HEK293 (cell line): Measurements from ENCODE around the gene PPM1N.

ENCODE experiments used
- GLI2 ChIP-seq: fragments of 450-650 bp; formaldehyde crosslinking; IDR thresholded peaks from 2 replicates; pipeline ENCODE4; 2017; ENCODE audit warnings: missing biosample characterization, missing genetic modification characterization, low read depth, borderline replicate concordance
- GLIS2 ChIP-seq: fragments of 450-650 bp; formaldehyde crosslinking; IDR thresholded peaks from 2 replicates; pipeline ENCODE4 v1.5.1; 2016; ENCODE audit warnings: missing biosample characterization, missing genetic modification characterization
- KLF7 ChIP-seq: fragments of 450-650 bp; formaldehyde crosslinking; IDR thresholded peaks from 2 replicates; pipeline ENCODE4 v1.5.1; 2016; ENCODE audit warnings: missing biosample characterization, missing genetic modification characterization, borderline replicate concordance
- KLF9 ChIP-seq: fragments of 450-650 bp; formaldehyde crosslinking; IDR thresholded peaks from 2 replicates; pipeline ENCODE4 v1.5.1; 2016; ENCODE audit warnings: missing biosample characterization, missing genetic modification characterization, low read depth
- MYNN ChIP-seq: fragments of 450-650 bp; formaldehyde crosslinking; IDR thresholded peaks from 2 replicates; pipeline ENCODE4 v1.5.1; 2016; ENCODE audit warnings: missing biosample characterization, missing genetic modification characterization, borderline replicate concordance
- OSR2 ChIP-seq: fragments of 450-650 bp; formaldehyde crosslinking; IDR thresholded peaks from 2 replicates; pipeline ENCODE4 v1.5.1; 2016; ENCODE audit warnings: missing biosample characterization, missing genetic modification characterization
- OVOL3 ChIP-seq: fragments of 450-650 bp; formaldehyde crosslinking; IDR thresholded peaks from 2 replicates; pipeline ENCODE4 v1.5.1; 2016; ENCODE audit warnings: missing biosample characterization, missing genetic modification characterization
- PRDM1 ChIP-seq: fragments of 450-650 bp; formaldehyde crosslinking; IDR thresholded peaks from 2 replicates; pipeline ENCODE4; 2016; ENCODE audit warnings: missing biosample characterization, missing genetic modification characterization
- PRDM2 ChIP-seq: fragments of 450-650 bp; formaldehyde crosslinking; IDR thresholded peaks from 2 replicates; pipeline ENCODE4 v1.5.1; 2016; ENCODE audit warnings: missing biosample characterization, missing genetic modification characterization, borderline replicate concordance
- REPIN1 ChIP-seq: fragments of 450-650 bp; formaldehyde crosslinking; IDR thresholded peaks from 2 replicates; pipeline ENCODE4 v1.5.1; 2017; ENCODE audit warnings: missing biosample characterization, missing genetic modification characterization, low read depth
- ZBTB48 ChIP-seq: fragments of 450-650 bp; formaldehyde crosslinking; IDR thresholded peaks from 2 replicates; pipeline ENCODE4 v1.5.1; 2016; ENCODE audit warnings: missing biosample characterization, missing genetic modification characterization
- ZFP37 ChIP-seq: fragments of 450-650 bp; formaldehyde crosslinking; IDR thresholded peaks from 2 replicates; pipeline ENCODE4 v1.5.1; 2016; ENCODE audit warnings: missing biosample characterization, missing genetic modification characterization
- ZNF114 ChIP-seq: fragments of 450-650 bp; formaldehyde crosslinking; IDR thresholded peaks from 2 replicates; pipeline ENCODE4 v1.5.0; 2017; ENCODE audit warnings: missing biosample characterization, missing genetic modification characterization
- ZNF140 ChIP-seq: fragments of 450-650 bp; formaldehyde crosslinking; IDR thresholded peaks from 2 replicates; pipeline ENCODE4 v1.5.1; 2016; ENCODE audit warnings: missing biosample characterization, missing genetic modification characterization
- ZNF146 ChIP-seq: fragments of 450-650 bp; formaldehyde crosslinking; IDR thresholded peaks from 2 replicates; pipeline ENCODE4 v1.5.1; 2016; ENCODE audit warnings: missing biosample characterization, missing genetic modification characterization
- ZNF169 ChIP-seq: fragments of 450-650 bp; formaldehyde crosslinking; IDR thresholded peaks from 2 replicates; pipeline ENCODE4 v1.5.1; 2016; ENCODE audit warnings: missing biosample characterization, missing genetic modification characterization
- ZNF221 ChIP-seq: fragments of 450-650 bp; formaldehyde crosslinking; IDR thresholded peaks from 2 replicates; pipeline ENCODE4 v1.5.1; 2017; ENCODE audit warnings: missing biosample characterization, missing genetic modification characterization, borderline replicate concordance
- ZNF248 ChIP-seq: fragments of 450-650 bp; formaldehyde crosslinking; IDR thresholded peaks from 2 replicates; pipeline ENCODE4 v1.5.1; 2017; ENCODE audit warnings: missing biosample characterization, missing genetic modification characterization
- ZNF426 ChIP-seq: fragments of 450-650 bp; formaldehyde crosslinking; IDR thresholded peaks from 2 replicates; pipeline ENCODE4 v1.5.1; 2017; ENCODE audit warnings: missing biosample characterization, missing genetic modification characterization, mild to moderate bottlenecking, inconsistent platforms, moderate library complexity
- ZNF558 ChIP-seq: fragments of 450-650 bp; formaldehyde crosslinking; IDR thresholded peaks from 2 replicates; pipeline ENCODE4 v1.5.1; 2016; ENCODE audit warnings: missing biosample characterization, missing genetic modification characterization
- ZNF626 ChIP-seq: fragments of 450-650 bp; sonication (Bioruptor Pico); formaldehyde crosslinking; IDR thresholded peaks from 2 replicates; pipeline ENCODE4 v1.5.1; 2018; ENCODE audit warnings: missing biosample characterization, missing genetic modification characterization, inconsistent platforms
- ZNF629 ChIP-seq: fragments of 450-650 bp; formaldehyde crosslinking; IDR thresholded peaks from 2 replicates; pipeline ENCODE4 v1.5.1; 2017; ENCODE audit warnings: missing biosample characterization, missing genetic modification characterization
- ZNF658 ChIP-seq: fragments of 450-650 bp; formaldehyde crosslinking; IDR thresholded peaks from 2 replicates; pipeline ENCODE4; 2016; ENCODE audit warnings: missing biosample characterization, missing genetic modification characterization
- ZNF792 ChIP-seq: fragments of 450-650 bp; formaldehyde crosslinking; IDR thresholded peaks from 2 replicates; pipeline ENCODE4 v1.5.1; 2016; ENCODE audit warnings: missing biosample characterization, missing genetic modification characterization
- ZSCAN23 ChIP-seq: fragments of 450-650 bp; formaldehyde crosslinking; IDR thresholded peaks from 2 replicates; pipeline ENCODE4 v1.5.1; 2016; ENCODE audit warnings: missing biosample characterization, missing genetic modification characterization
- TF ChIP-seq, protein P1 (sequence below): fragments of 450-650 bp; formaldehyde crosslinking; conservative IDR thresholded peaks from 2 replicates; pipeline ENCODE4 v1.5.1; 2016; ENCODE audit warnings: low read depth, missing biosample characterization, missing genetic modification characterization
- TF ChIP-seq, protein P2 (sequence below): fragments of 450-650 bp; formaldehyde crosslinking; IDR thresholded peaks from 2 replicates; pipeline ENCODE4 v1.5.1; 2017; ENCODE audit warnings: missing biosample characterization, mild to moderate bottlenecking, missing genetic modification characterization, moderate library complexity
- TF ChIP-seq, protein P3 (sequence below): fragments of 450-650 bp; formaldehyde crosslinking; IDR thresholded peaks from 2 replicates; pipeline ENCODE4 v1.5.1; 2016; ENCODE audit warnings: missing biosample characterization, missing genetic modification characterization

Gene PPM1N

DNA sequence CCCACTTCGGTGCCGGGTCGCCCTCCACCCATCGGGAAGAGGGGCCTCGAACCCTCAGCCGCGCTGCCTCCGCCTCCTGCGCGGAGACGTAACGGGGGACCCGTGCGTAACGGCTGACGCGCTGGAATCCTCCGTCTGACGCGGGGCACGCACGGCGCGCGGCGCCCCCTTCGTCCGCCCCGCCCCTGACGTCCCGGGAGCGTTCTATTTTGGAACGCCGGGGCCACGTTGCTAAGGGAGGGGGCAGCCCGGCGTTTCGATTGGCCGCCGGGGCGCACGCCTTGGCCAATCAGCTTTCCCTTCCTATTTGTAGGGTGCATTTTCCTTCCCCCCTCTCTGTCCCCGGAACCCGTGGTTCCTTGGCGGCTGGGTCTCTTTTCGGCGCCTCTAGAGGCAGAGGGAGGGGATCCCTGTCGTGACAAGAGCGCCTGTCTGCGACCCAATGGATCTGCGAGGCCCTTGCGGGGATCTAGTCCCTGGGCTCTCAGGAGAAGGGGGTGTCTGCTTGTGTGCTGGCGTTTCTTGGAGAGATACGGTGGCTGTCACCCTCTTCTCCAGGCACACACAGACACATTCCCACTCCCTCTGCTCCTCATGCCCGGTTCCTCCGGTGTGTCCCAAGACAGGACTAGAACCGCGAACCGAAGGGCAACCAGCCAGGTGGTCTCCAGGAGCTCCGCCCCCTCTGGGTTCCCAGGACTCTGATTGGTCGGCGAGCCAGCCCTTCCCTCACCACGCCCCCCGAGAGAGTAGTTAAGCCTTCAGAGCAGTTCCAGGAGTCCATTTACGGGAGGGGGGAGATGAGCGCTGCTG is 28.9 kb upstream of the PPM1N start (continued):
- TF ChIP-seq KLF7 (tag by site-specific recombination): no peak
- TF ChIP-seq ZNF629 (tag by site-specific recombination): peak; percentile 92
- TF ChIP-seq, protein P1, sequence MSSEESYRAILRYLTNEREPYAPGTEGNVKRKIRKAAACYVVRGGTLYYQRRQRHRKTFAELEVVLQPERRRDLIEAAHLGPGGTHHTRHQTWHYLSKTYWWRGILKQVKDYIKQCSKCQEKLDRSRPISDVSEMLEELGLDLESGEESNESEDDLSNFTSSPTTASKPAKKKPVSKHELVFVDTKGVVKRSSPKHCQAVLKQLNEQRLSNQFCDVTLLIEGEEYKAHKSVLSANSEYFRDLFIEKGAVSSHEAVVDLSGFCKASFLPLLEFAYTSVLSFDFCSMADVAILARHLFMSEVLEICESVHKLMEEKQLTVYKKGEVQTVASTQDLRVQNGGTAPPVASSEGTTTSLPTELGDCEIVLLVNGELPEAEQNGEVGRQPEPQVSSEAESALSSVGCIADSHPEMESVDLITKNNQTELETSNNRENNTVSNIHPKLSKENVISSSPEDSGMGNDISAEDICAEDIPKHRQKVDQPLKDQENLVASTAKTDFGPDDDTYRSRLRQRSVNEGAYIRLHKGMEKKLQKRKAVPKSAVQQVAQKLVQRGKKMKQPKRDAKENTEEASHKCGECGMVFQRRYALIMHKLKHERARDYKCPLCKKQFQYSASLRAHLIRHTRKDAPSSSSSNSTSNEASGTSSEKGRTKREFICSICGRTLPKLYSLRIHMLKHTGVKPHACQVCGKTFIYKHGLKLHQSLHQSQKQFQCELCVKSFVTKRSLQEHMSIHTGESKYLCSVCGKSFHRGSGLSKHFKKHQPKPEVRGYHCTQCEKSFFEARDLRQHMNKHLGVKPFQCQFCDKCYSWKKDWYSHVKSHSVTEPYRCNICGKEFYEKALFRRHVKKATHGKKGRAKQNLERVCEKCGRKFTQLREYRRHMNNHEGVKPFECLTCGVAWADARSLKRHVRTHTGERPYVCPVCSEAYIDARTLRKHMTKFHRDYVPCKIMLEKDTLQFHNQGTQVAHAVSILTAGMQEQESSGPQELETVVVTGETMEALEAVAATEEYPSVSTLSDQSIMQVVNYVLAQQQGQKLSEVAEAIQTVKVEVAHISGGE (tag by site-specific recombination): peak; percentile 35
- no peak for TF ChIP-seq GLI2 (tag by site-specific recombination)
- TF ChIP-seq ZSCAN23 (tag by site-specific recombination): no peak
- no peak for TF ChIP-seq PRDM1 (tag by site-specific recombination)
- no peak for TF ChIP-seq OSR2 (tag by site-specific recombination)
- TF ChIP-seq, protein P2, sequence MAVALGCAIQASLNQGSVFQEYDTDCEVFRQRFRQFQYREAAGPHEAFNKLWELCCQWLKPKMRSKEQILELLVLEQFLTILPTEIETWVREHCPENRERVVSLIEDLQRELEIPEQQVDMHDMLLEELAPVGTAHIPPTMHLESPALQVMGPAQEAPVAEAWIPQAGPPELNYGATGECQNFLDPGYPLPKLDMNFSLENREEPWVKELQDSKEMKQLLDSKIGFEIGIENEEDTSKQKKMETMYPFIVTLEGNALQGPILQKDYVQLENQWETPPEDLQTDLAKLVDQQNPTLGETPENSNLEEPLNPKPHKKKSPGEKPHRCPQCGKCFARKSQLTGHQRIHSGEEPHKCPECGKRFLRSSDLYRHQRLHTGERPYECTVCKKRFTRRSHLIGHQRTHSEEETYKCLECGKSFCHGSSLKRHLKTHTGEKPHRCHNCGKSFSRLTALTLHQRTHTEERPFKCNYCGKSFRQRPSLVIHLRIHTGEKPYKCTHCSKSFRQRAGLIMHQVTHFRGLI (tag by site-specific recombination): no peak
- TF ChIP-seq ZNF658 (tag by site-specific recombination): no peak
- TF ChIP-seq ZNF626 (tag by site-specific recombination): no peak
- no peak for TF ChIP-seq ZNF140 (tag by site-specific recombination)
- TF ChIP-seq ZNF146: no peak
- TF ChIP-seq ZNF114: no peak
- TF ChIP-seq ZFP37 (tag by site-specific recombination): no peak
- TF ChIP-seq, protein P3, sequence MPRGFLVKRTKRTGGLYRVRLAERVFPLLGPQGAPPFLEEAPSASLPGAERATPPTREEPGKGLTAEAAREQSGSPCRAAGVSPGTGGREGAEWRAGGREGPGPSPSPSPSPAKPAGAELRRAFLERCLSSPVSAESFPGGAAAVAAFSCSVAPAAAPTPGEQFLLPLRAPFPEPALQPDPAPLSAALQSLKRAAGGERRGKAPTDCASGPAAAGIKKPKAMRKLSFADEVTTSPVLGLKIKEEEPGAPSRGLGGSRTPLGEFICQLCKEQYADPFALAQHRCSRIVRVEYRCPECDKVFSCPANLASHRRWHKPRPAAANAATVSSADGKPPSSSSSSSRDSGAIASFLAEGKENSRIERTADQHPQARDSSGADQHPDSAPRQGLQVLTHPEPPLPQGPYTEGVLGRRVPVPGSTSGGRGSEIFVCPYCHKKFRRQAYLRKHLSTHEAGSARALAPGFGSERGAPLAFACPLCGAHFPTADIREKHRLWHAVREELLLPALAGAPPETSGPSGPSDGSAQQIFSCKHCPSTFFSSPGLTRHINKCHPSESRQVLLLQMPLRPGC (tag by site-specific recombination): no peak
- no peak for TF ChIP-seq ZNF426 (tag by site-specific recombination)
- TF ChIP-seq PRDM2 (tag by site-specific recombination): no peak
- peak; percentile 64; the same call in 1 of the 2 replicates for TF ChIP-seq GLIS2
- peak; percentile 81; the same call in 1 of the 2 replicates for TF ChIP-seq OVOL3
- TF ChIP-seq ZNF558 (tag by site-specific recombination): no peak
- TF ChIP-seq ZNF792 (tag by site-specific recombination): 0 out of 2 replicates have a peak, but pooled peaks have one; percentile 25
- TF ChIP-seq MYNN (tag by site-specific recombination): no peak
- peak; percentile 59; the same call in 1 of the 2 replicates for TF ChIP-seq ZBTB48
- no peak for TF ChIP-seq ZNF221 (tag by site-specific recombination)
- TF ChIP-seq REPIN1 (tag by site-specific recombination): no peak
- no peak for TF ChIP-seq ZNF169 (tag by site-specific recombination)
- peak; percentile 83 for TF ChIP-seq KLF9 (tag by site-specific recombination)
- TF ChIP-seq ZNF248: no peak
